SU-DHL-6 (cell line): ENCODE data around the gene XIRP1.

Experiments used
- H2AFZ ChIP-seq: fragments of 200-600 bp; sonication (generic); 2 replicates; pipeline ENCODE4 v1.6.1; 2014; ENCODE audit warnings: low read depth, mild to moderate bottlenecking, moderate library complexity, mixed read lengths, antibody characterized with exemption, low read length; ENCODE audit not compliant: severe bottlenecking
- H3F3A ChIP-seq: fragments of 200-600 bp; shearing (Covaris generic); 2 replicates; pipeline ENCODE4 v1.6.0; 2016; ENCODE audit warnings: antibody characterized with exemption, mild to moderate bottlenecking; ENCODE audit not compliant: insufficient read depth
- H3K27ac ChIP-seq: fragments of 200-600 bp; sonication (generic); 2 replicates; pipeline ENCODE4 v1.5.1; 2016; ENCODE audit warnings: low read depth, mild to moderate bottlenecking, low read length, moderate library complexity, mixed read lengths
- H3K27me3 ChIP-seq: fragments of 200-600 bp; sonication (generic), shearing (Covaris generic); 2 replicates; pipeline ENCODE4 v1.6.0; 2014; ENCODE audit warnings: mild to moderate bottlenecking, low read length
- H3K36me3 ChIP-seq: fragments of 200-600 bp; sonication (generic); 2 replicates; pipeline ENCODE4 v1.6.1; 2014; ENCODE audit warnings: mild to moderate bottlenecking, low read length, mixed read lengths
- H3K4me2 ChIP-seq: fragments of 300-600, 200-600 bp; shearing (Covaris generic), sonication (generic); 2 replicates; pipeline ENCODE4 v1.6.0; 2014; ENCODE audit warnings: low read length, low read depth, mild to moderate bottlenecking; ENCODE audit not compliant: poor library complexity, severe bottlenecking
- H3K4me3 ChIP-seq: fragments of 200-600 bp; sonication (generic); 2 replicates; pipeline ENCODE4 v1.5.1; 2014; ENCODE audit warnings: antibody characterized with exemption, low read length, mild to moderate bottlenecking, mixed read lengths; ENCODE audit not compliant: insufficient read depth, poor library complexity, severe bottlenecking
- H3K79me2 ChIP-seq: fragments of 200-600 bp; sonication (generic); 2 replicates; pipeline ENCODE4 v1.6.1; 2014; ENCODE audit warnings: mild to moderate bottlenecking, low read length, moderate library complexity; ENCODE audit not compliant: insufficient read depth
- H3K9ac ChIP-seq: fragments of 200-600 bp; sonication (generic); 2 replicates; pipeline ENCODE4 v1.7.0; 2014; ENCODE audit warnings: mild to moderate bottlenecking, low read length
- H3K9me2 ChIP-seq: fragments of 200-600 bp; sonication (generic); replicated peaks from 2 replicates; pipeline ENCODE4 v1.6.1; 2014; ENCODE audit warnings: low read length; ENCODE audit not compliant: insufficient read depth
- H3K9me3 ChIP-seq: fragments of 200-600 bp; sonication (generic); 2 replicates; pipeline ENCODE4 v1.6.1; 2014; ENCODE audit warnings: low read length, mixed read lengths; ENCODE audit not compliant: insufficient read depth
- H4K20me1 ChIP-seq: fragments of 200-600 bp; sonication (generic); 2 replicates; pipeline ENCODE4 v1.6.1; 2014; ENCODE audit warnings: low read depth, mild to moderate bottlenecking, antibody characterized with exemption, low read length, moderate library complexity, mixed read lengths
- EZH2phosphoT487 ChIP-seq: fragments of 200-600 bp; sonication (generic), shearing (Covaris generic); conservative IDR thresholded peaks from 2 replicates; pipeline ENCODE4 v1.6.1; 2018; ENCODE audit warnings: mild to moderate bottlenecking, antibody characterized with exemption, low read length, moderate library complexity, mixed read lengths
- TF ChIP-seq, protein P1 (sequence below): fragments of 200-600 bp; sonication (generic); IDR thresholded peaks from one replicate; pipeline ENCODE4 v1.5.1; 2017; ENCODE audit warnings: antibody characterized with exemption, mild to moderate bottlenecking, low read length, moderate library complexity; ENCODE audit not compliant: insufficient read depth, poor library complexity, severe bottlenecking

Gene XIRP1

GRCh38 chr3:39191773-39192172, 622 bp downstream of the XIRP1 start:
- Histone ChIP-seq H4K20me1 (no peaks in the 10 kb centered on the region), H3K4me2 (no peak overlapping the region), H3K4me3 (no peak overlapping the region), H3K36me3 (no peaks in the 10 kb centered on the region), H3K9me3 (no peaks in the 10 kb centered on the region), H3K9me2 (no peaks in the 10 kb centered on the region), H3K27ac (no peak overlapping the region), H3K9ac (no peak overlapping the region), H2AFZ (no peak overlapping the region), H3K27me3 (no peaks in the 10 kb centered on the region), H3K79me2 (no peaks in the 10 kb centered on the region), H3F3A (no peaks in the 10 kb centered on the region)
- TF ChIP-seq, protein P1, sequence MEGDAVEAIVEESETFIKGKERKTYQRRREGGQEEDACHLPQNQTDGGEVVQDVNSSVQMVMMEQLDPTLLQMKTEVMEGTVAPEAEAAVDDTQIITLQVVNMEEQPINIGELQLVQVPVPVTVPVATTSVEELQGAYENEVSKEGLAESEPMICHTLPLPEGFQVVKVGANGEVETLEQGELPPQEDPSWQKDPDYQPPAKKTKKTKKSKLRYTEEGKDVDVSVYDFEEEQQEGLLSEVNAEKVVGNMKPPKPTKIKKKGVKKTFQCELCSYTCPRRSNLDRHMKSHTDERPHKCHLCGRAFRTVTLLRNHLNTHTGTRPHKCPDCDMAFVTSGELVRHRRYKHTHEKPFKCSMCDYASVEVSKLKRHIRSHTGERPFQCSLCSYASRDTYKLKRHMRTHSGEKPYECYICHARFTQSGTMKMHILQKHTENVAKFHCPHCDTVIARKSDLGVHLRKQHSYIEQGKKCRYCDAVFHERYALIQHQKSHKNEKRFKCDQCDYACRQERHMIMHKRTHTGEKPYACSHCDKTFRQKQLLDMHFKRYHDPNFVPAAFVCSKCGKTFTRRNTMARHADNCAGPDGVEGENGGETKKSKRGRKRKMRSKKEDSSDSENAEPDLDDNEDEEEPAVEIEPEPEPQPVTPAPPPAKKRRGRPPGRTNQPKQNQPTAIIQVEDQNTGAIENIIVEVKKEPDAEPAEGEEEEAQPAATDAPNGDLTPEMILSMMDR = no peak
- no peak for TF ChIP-seq EZH2phosphoT487

DNA sequence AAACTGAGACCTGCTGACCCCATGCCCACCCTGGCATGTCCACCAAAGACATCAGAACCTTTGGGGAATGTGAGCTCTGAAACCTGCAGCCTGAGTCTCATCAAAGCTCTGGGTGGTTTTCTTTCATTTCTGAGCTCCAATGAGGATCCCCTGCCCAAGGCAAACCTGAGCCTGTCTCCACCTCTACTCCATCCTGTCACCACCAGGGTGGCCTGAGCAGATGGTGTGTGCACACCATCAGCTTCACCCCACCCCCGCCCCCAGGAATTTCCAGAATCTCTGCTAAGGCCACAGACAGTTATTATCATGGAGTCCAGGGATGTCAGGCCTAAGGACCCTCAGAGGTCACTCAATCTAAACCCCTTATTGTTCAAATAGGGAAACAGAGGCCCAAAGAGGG, 1.3 kb downstream of the XIRP1 start:
- H3K9me2 ChIP-seq = no peaks in the 10 kb centered on the region
- no peaks in the 10 kb centered on the region for H3F3A ChIP-seq
- H3K27ac ChIP-seq = no peak overlapping the region
- H3K4me2 ChIP-seq = no peak overlapping the region
- H3K4me3 ChIP-seq = no peak overlapping the region
- no peaks in the 10 kb centered on the region for H3K79me2 ChIP-seq
- no peak overlapping the region for H3K9ac ChIP-seq
- no peak for TF ChIP-seq EZH2phosphoT487
- TF ChIP-seq, protein P1 = no peak
- H3K9me3 ChIP-seq = no peaks in the 10 kb centered on the region
- H2AFZ ChIP-seq = no peak overlapping the region
- H3K36me3 ChIP-seq = no peaks in the 10 kb centered on the region
- H3K27me3 ChIP-seq = no peaks in the 10 kb centered on the region
- no peaks in the 10 kb centered on the region for H4K20me1 ChIP-seq

GRCh38 chr3:39190281-39191025, 1.9 kb downstream of the XIRP1 start:
- Histone ChIP-seq H3K4me2 (no peak overlapping the region), H3K79me2 (no peaks in the 10 kb centered on the region), H2AFZ (no peak overlapping the region), H3K27me3 (no peaks in the 10 kb centered on the region), H3K9me3 (no peaks in the 10 kb centered on the region), H4K20me1 (no peaks in the 10 kb centered on the region), H3F3A (no peaks in the 10 kb centered on the region), H3K36me3 (no peaks in the 10 kb centered on the region), H3K4me3 (no peak overlapping the region), H3K9ac (no peak overlapping the region), H3K27ac (no peak overlapping the region), H3K9me2 (no peaks in the 10 kb centered on the region)
- no peak for TF ChIP-seq EZH2phosphoT487
- TF ChIP-seq, protein P1 = no peak
